VCaP (cell line): ENCODE results near the gene NETO2.

Source experiments
- H3K27ac ChIP-seq: fragments of 450-650 bp; 2 replicates; pipeline ENCODE4 v1.5.1; 2017
- TF ChIP-seq, protein P1 (sequence below): fragments of 450-650 bp; conservative IDR thresholded peaks from 2 replicates; pipeline ENCODE4 v1.5.1; 2017; ENCODE audit warnings: mild to moderate bottlenecking, moderate library complexity

The NETO2 gene

DNA sequence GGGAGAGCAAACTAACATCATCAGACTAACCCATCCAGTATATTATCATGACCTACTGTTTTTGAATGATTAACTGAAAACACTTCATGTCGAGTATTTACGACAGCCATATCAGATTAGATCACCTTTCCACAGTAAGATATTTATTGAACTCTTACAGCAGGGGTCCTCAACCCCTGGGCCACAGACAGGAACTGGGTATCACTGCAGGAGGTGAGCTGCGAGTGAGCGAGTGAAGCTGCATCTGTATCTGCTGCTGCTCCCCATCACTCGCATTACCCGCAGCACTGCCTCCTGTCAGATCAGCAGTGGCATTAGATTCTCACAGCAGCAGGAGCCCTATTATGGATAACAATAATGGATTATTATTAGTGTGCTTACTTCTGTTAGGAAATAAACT, 59.5 kb downstream of the NETO2 start:
- TF ChIP-seq, protein P1, sequence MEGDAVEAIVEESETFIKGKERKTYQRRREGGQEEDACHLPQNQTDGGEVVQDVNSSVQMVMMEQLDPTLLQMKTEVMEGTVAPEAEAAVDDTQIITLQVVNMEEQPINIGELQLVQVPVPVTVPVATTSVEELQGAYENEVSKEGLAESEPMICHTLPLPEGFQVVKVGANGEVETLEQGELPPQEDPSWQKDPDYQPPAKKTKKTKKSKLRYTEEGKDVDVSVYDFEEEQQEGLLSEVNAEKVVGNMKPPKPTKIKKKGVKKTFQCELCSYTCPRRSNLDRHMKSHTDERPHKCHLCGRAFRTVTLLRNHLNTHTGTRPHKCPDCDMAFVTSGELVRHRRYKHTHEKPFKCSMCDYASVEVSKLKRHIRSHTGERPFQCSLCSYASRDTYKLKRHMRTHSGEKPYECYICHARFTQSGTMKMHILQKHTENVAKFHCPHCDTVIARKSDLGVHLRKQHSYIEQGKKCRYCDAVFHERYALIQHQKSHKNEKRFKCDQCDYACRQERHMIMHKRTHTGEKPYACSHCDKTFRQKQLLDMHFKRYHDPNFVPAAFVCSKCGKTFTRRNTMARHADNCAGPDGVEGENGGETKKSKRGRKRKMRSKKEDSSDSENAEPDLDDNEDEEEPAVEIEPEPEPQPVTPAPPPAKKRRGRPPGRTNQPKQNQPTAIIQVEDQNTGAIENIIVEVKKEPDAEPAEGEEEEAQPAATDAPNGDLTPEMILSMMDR: no peak
- no peak overlapping the region for H3K27ac ChIP-seq

DNA sequence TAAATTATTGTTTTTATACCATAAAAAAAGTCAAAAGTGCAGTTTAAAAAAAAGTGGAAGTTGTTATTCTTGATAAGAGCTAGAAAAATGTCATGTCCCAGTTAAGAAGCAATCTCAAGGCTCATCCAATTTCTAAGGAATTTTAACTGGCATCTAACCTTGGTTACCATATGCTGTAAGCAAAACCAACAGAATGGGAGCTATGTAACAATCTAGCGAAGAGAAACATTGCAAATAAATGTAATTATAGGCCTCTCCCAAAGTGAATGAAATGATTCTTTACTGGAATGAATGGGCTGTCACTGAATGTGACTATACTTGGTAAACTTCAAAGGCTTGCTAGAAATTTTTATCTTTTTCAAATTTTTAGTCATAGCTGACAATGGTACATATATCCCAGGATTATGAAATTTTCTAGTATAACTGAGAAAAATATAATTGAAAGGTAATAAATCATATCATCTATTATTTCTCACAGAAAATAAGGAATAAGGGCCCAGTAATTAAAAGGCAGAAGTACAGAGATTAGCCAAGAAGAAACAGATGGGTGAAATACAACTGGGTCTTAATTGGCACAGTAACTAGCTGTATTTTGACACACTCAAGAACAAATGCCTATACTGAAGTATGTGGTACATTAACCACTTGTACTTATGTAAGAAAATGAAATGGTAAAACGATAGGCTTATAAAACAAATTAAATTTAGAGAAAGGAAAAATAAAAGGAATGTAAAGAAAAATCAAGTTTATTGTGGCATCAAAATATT, 61.5 kb downstream of the NETO2 start:
- TF ChIP-seq, protein P1: no peak
- no peak overlapping the region for H3K27ac ChIP-seq

DNA sequence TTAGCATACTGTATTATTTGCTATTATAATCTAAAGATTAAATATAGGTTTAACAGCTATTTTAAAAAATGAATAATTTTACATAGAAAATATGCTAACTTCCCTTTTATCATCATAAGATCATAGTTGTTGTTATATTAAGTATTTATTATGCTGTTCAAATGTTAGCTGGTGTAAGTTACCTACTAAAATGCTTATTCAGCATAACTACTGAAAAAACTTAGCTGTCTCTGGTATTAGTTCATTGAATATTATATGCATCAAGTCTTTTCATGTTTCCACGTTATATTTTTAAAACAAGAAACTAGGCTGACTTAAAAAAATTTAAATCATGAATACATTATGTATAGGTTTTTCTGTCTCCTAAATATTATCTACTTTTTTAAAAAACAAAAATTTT, 62.6 kb downstream of the NETO2 start:
- TF ChIP-seq, protein P1: no peak

DNA sequence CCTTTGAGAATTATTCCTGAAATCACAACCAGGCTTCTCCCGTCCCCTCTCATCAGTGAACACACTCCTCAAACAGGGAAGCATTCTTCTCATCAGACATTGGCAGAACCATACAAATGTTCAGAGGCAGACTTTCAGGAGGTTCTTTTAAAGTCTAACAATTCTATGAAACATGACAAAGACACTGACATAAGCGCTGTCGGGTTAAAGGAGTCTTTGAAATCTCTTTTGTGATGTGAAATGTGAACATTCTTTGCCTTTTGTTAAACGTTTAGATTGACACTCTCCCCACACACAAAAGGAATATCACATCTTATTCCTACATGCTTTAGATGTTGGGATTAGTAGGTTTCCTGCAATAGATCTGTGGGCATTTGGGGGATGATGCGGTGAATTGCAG, 63.9 kb downstream of the NETO2 start:
- H3K27ac ChIP-seq: no peak overlapping the region
- TF ChIP-seq, protein P1: no peak

More for the DNA sequence above, 62.6 kb downstream of the NETO2 start:
- H3K27ac ChIP-seq: no peak overlapping the region

DNA sequence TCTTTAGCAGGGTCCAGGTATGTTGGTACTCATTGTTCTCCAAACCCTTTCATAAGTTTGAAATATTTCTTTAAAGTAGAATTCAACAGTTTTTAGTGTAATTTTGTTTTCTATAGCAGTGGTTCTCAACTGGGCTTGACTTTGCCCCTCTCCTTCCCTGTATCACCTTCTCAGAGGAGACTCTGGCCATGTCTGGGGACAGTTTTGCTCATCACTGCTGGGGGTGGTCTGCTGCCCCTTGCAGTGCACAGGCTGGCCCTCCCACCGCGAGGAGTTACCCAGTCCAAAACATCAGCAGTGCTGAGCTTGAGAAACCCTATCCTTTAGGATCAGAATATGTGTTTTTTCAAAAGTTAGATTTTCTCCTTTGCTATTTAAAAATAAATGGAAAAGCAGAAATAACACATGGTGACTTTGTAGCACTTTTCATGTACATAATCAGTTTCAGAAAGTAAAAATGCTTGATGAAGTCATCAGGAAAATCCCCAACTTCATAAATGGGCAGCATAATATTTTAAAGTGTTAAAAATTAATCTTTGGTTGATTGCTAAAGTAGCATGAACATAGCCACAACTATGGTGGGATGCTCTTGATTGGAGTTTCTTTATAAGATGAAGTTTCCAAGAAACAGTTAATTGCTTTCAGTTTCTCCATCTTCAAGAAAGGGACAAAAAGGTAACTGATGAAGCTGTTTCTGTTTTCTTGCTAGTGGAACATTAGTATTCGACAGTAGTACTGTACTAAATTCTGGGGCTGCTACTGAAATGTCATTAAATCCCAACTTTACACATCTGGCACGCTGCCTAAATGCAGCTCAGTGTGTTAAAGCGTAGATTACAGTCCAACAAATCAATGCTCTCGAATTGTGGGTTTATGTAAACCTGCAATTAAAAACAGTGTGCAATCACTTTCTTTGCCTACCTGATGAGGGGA, 70.3 kb downstream of the NETO2 start:
- H3K27ac ChIP-seq: no peak overlapping the region
- TF ChIP-seq, protein P1: no peak

DNA sequence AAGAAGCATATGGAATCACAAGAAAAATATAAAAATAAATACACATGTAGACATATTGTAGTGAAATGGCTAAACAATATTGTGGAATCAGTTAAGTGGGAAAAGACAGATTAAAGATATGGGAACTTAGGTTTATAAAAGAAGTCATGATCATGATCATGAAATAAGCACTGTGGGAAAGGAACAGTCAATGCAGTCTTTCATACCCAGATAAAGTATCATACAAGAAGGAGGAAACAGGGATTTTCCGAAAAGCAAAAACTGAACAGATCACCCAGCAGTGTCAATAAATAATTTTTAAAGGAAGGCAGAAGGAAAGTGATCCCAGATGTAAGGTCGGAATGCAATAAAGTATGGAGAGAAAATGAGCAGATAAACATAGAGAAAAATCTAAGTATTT, 71.6 kb downstream of the NETO2 start:
- H3K27ac ChIP-seq: no peak overlapping the region
- TF ChIP-seq, protein P1: no peak

DNA sequence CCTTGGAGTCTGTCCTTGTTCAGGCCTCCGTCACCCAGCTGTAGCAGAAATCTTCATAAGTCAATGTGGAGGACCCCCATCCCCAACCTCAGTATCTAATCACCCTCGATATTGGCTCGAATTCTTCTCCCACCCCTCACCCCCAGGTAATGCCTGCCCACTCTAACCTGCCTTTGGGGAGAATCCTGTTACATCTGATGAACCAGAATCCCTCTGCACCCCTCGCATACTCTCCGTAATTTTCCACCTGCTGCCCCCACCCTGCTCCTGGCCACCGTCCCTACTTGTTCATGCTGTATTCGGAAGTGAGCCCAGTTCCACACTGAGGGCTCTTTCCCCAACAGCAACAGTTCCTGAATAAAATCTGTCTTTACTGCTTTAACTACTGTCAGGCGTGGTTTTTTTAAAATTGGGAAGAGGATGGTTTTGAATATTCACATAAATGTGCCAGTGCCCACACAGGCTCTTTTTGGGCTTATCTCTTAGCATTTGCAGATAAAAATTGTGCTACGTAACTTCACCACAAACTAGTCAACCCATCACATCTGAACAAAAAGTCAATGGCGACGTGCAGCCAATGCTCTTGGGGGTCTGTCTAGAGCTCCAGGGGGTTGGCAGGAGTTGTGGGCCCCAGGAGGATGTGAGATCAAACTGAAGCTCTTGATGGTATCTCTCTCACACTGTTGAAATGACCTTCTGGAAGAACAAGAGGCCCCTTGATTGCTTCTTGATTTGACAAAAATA, 73.7 kb downstream of the NETO2 start:
- TF ChIP-seq, protein P1: no peak
- H3K27ac ChIP-seq: no peak overlapping the region
